Measurements from ENCODE around the gene AFF1.

The AFF1 gene

GRCh38 chr4:86990510-86990909 is 55.7 kb downstream of the AFF1 start:
- Histone ChIP-seq H3K23ac (ENCODE audit: low read length) (no peak overlapping the region), H3K27me3 (ENCODE audit: insufficient read depth, low read length) (no peaks in the 10 kb centered on the region), H2BK12ac (ENCODE audit: low read length) (no peak overlapping the region), H3K79me2 (ENCODE audit: control insufficient read depth, insufficient read depth, low read length, poor library complexity) (no peaks in the 10 kb centered on the region), H2BK5ac (ENCODE audit: low read depth, low read length, poor library complexity) (no peak overlapping the region), H4K8ac (ENCODE audit: low read depth, low read length) (no peak overlapping the region), H4K91ac (ENCODE audit: low read depth, low read length) (no peak overlapping the region), H3K9me3 (ENCODE audit: insufficient read depth, low read depth, low read length) (no peaks in the 10 kb centered on the region), H4K12ac (ENCODE audit: low read depth, low read length) (no peak overlapping the region), H3K4me2 (ENCODE audit: low read length) (no peak overlapping the region), H3K36me3 (ENCODE audit: control insufficient read depth in 1 of 2, insufficient read depth in 2 of 2, low read length in 2 of 2) (no peaks in the 10 kb centered on the region), H3K9ac (ENCODE audit: low read length) (no peak overlapping the region), H2BK120ac (ENCODE audit: insufficient read depth, low read length, poor library complexity) (no peak overlapping the region), H3K18ac (ENCODE audit: low read length) (no peak overlapping the region), H3K4me1 (ENCODE audit: control insufficient read depth in 1 of 2, insufficient read depth in 2 of 2, low read length in 2 of 2) (no peaks in the 10 kb centered on the region), H3K27ac (ENCODE audit: low read depth, low read length) (no peak overlapping the region), H3K79me1 (ENCODE audit: low read length) (no peaks in the 10 kb centered on the region), H3K4me3 (ENCODE audit: low read depth, low read length) (no peak overlapping the region), H3K4ac (ENCODE audit: low read depth, low read length) (no peak overlapping the region), H3K14ac (ENCODE audit: low read length) (no peak overlapping the region), H2AK5ac (ENCODE audit: low read length) (no peak overlapping the region), H2AFZ (ENCODE audit: insufficient read depth, low read length, poor library complexity) (no peak overlapping the region)
- no peak for DNase-seq
- no CpG with 5 or more reads among the region's 3 CpGs for WGBS (ENCODE audit: extremely low coverage, insufficient coverage, insufficient read length)

DNA sequence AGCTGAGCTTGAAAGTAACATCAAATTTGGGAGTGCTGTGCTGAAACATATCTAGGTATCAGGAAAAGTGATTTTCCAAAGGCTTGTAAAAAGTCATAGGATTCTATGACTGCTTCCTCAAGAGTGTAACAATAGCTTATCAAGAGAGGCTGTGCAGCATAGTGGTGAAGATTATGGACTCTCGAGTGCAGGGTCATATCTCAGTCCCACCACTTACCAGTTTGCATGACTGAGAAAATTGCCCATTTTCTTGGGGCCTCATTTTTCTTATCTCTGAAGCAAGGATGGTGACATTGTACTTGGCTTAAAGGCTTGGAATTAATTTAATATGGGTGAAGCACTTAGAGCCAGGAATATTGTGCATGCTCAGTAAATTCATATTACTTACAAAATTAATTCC is 57.2 kb downstream of the AFF1 start:
- H3K14ac ChIP-seq (ENCODE audit: low read length) = no peak overlapping the region
- no peak overlapping the region for H3K9ac ChIP-seq (ENCODE audit: low read length)
- H4K8ac ChIP-seq (ENCODE audit: low read depth, low read length) = no peak overlapping the region
- H3K9me3 ChIP-seq (ENCODE audit: insufficient read depth, low read depth, low read length) = no peaks in the 10 kb centered on the region
- H3K23ac ChIP-seq (ENCODE audit: low read length) = no peak overlapping the region
- no peak overlapping the region for H2AFZ ChIP-seq (ENCODE audit: insufficient read depth, low read length, poor library complexity)
- H2BK120ac ChIP-seq (ENCODE audit: insufficient read depth, low read length, poor library complexity) = no peak overlapping the region
- no peak overlapping the region for H3K4me3 ChIP-seq (ENCODE audit: low read depth, low read length)
- H3K27ac ChIP-seq (ENCODE audit: low read depth, low read length) = no peak overlapping the region
- H2BK12ac ChIP-seq (ENCODE audit: low read length) = no peak overlapping the region
- H3K27me3 ChIP-seq (ENCODE audit: insufficient read depth, low read length) = no peaks in the 10 kb centered on the region
- DNase-seq = no peak
- no peak overlapping the region for H2BK5ac ChIP-seq (ENCODE audit: low read depth, low read length, poor library complexity)
- H3K4ac ChIP-seq (ENCODE audit: low read depth, low read length) = no peak overlapping the region
- H4K91ac ChIP-seq (ENCODE audit: low read depth, low read length) = no peak overlapping the region
- WGBS (ENCODE audit: extremely low coverage, insufficient coverage, insufficient read length) = no CpG with 5 or more reads among the region's 1 CpG
- no peaks in the 10 kb centered on the region for H3K36me3 ChIP-seq (ENCODE audit: control insufficient read depth in 1 of 2, insufficient read depth in 2 of 2, low read length in 2 of 2)
- H4K12ac ChIP-seq (ENCODE audit: low read depth, low read length) = no peak overlapping the region
- no peaks in the 10 kb centered on the region for H3K4me1 ChIP-seq (ENCODE audit: control insufficient read depth in 1 of 2, insufficient read depth in 2 of 2, low read length in 2 of 2)
- no peaks in the 10 kb centered on the region for H3K79me1 ChIP-seq (ENCODE audit: low read length)
- H3K79me2 ChIP-seq (ENCODE audit: control insufficient read depth, insufficient read depth, low read length, poor library complexity) = no peaks in the 10 kb centered on the region
- H2AK5ac ChIP-seq (ENCODE audit: low read length) = no peak overlapping the region
- H3K4me2 ChIP-seq (ENCODE audit: low read length) = no peak overlapping the region
- no peak overlapping the region for H3K18ac ChIP-seq (ENCODE audit: low read length)

DNA sequence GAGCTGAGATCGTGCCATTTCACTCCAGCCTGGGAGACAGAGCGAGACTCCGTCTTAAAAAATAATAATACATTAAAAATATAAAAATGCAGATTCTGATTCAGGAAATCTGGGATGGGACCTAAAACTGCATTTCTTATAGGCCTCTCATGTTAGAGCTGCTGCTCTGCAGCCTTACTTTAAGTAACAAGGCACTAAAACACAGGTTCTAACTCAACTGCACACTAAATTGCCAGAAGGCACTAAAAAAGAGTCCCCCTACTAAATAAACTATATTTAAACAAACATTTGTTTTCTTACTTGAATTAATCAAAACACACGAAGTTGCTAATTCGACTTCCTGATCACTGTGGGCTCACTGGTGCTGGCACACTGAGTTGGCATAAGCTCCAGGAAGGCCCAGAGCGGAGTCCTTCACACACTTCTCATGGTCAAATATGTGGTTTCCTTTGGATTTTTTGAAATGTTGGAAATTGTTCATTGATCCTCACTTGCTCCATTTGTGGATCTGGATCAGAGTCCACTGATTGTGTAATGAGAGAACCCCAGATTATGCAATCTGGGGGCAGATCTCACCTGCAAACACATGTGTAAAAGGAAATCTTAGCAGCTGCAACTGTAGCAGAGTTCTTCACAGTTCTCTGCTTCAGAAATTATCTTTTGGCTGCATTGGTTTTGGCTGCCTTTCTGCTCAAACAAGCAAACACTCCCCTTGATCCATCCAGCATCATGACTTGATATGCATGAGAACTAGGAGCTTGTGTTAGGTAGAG is 59.3 kb downstream of the AFF1 start:
- no peak overlapping the region for H2BK12ac ChIP-seq (ENCODE audit: low read length)
- no peak overlapping the region for H3K23ac ChIP-seq (ENCODE audit: low read length)
- H3K4me1 ChIP-seq (ENCODE audit: control insufficient read depth in 1 of 2, insufficient read depth in 2 of 2, low read length in 2 of 2) = no peaks in the 10 kb centered on the region
- no peak overlapping the region for H3K4me3 ChIP-seq (ENCODE audit: low read depth, low read length)
- no peak overlapping the region for H2AK5ac ChIP-seq (ENCODE audit: low read length)
- no peaks in the 10 kb centered on the region for H3K36me3 ChIP-seq (ENCODE audit: control insufficient read depth in 1 of 2, insufficient read depth in 2 of 2, low read length in 2 of 2)
- no peak overlapping the region for H3K9ac ChIP-seq (ENCODE audit: low read length)
- no peak overlapping the region for H4K91ac ChIP-seq (ENCODE audit: low read depth, low read length)
- H3K4me2 ChIP-seq (ENCODE audit: low read length) = no peak overlapping the region
- H3K14ac ChIP-seq (ENCODE audit: low read length) = no peak overlapping the region
- no peak overlapping the region for H2BK120ac ChIP-seq (ENCODE audit: insufficient read depth, low read length, poor library complexity)
- H3K79me2 ChIP-seq (ENCODE audit: control insufficient read depth, insufficient read depth, low read length, poor library complexity) = no peaks in the 10 kb centered on the region
- no peak overlapping the region for H3K4ac ChIP-seq (ENCODE audit: low read depth, low read length)
- WGBS (ENCODE audit: extremely low coverage, insufficient coverage, insufficient read length) = 100% methylated on average over 2 of the region's 6 CpGs
- H3K9me3 ChIP-seq (ENCODE audit: insufficient read depth, low read depth, low read length) = no peaks in the 10 kb centered on the region
- no peaks in the 10 kb centered on the region for H3K79me1 ChIP-seq (ENCODE audit: low read length)
- no peak overlapping the region for H2BK5ac ChIP-seq (ENCODE audit: low read depth, low read length, poor library complexity)
- H3K18ac ChIP-seq (ENCODE audit: low read length) = no peak overlapping the region
- no peak overlapping the region for H4K12ac ChIP-seq (ENCODE audit: low read depth, low read length)
- no peak overlapping the region for H3K27ac ChIP-seq (ENCODE audit: low read depth, low read length)
- DNase-seq = no peak
- H3K27me3 ChIP-seq (ENCODE audit: insufficient read depth, low read length) = no peaks in the 10 kb centered on the region
- H2AFZ ChIP-seq (ENCODE audit: insufficient read depth, low read length, poor library complexity) = no peak overlapping the region
- no peak overlapping the region for H4K8ac ChIP-seq (ENCODE audit: low read depth, low read length)

DNA sequence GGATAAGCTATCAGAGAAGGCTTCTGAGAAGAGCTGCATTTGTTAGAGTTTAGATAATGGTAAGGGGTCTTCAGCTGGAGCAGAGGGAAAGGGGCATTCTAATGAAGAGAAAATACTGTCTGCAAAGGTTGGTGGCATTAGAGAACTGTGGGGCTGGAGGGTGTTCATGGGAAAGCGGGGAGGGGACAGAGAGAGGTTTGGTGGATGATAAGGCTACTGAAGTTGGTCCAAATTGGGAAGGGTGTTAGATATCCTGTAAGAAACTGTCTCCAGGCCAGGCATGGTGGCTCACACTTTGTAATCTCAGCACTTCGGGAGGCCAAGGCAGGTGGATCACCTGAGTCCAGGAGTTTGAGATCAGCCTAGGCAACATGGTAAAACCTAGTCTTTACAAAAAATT is 59.9 kb downstream of the AFF1 start:
- H2BK5ac ChIP-seq (ENCODE audit: low read depth, low read length, poor library complexity) = no peak overlapping the region
- no peak overlapping the region for H3K4me3 ChIP-seq (ENCODE audit: low read depth, low read length)
- H3K27me3 ChIP-seq (ENCODE audit: insufficient read depth, low read length) = no peaks in the 10 kb centered on the region
- H2AFZ ChIP-seq (ENCODE audit: insufficient read depth, low read length, poor library complexity) = no peak overlapping the region
- no CpG with 5 or more reads among the region's 2 CpGs for WGBS (ENCODE audit: extremely low coverage, insufficient coverage, insufficient read length)
- no peak overlapping the region for H3K4me2 ChIP-seq (ENCODE audit: low read length)
- H4K8ac ChIP-seq (ENCODE audit: low read depth, low read length) = no peak overlapping the region
- no peak overlapping the region for H3K4ac ChIP-seq (ENCODE audit: low read depth, low read length)
- no peak overlapping the region for H2BK12ac ChIP-seq (ENCODE audit: low read length)
- H2AK5ac ChIP-seq (ENCODE audit: low read length) = no peak overlapping the region
- H3K79me1 ChIP-seq (ENCODE audit: low read length) = no peaks in the 10 kb centered on the region
- H3K14ac ChIP-seq (ENCODE audit: low read length) = no peak overlapping the region
- no peak overlapping the region for H4K12ac ChIP-seq (ENCODE audit: low read depth, low read length)
- H3K27ac ChIP-seq (ENCODE audit: low read depth, low read length) = no peak overlapping the region
- no peaks in the 10 kb centered on the region for H3K79me2 ChIP-seq (ENCODE audit: control insufficient read depth, insufficient read depth, low read length, poor library complexity)
- H3K4me1 ChIP-seq (ENCODE audit: control insufficient read depth in 1 of 2, insufficient read depth in 2 of 2, low read length in 2 of 2) = peaks cover 0 to 2% of the 10 kb centered on the region in 2 experiments
- no peaks in the 10 kb centered on the region for H3K36me3 ChIP-seq (ENCODE audit: control insufficient read depth in 1 of 2, insufficient read depth in 2 of 2, low read length in 2 of 2)
- H2BK120ac ChIP-seq (ENCODE audit: insufficient read depth, low read length, poor library complexity) = no peak overlapping the region
- no peak overlapping the region for H3K18ac ChIP-seq (ENCODE audit: low read length)
- DNase-seq = no peak
- H3K9ac ChIP-seq (ENCODE audit: low read length) = no peak overlapping the region
- H3K9me3 ChIP-seq (ENCODE audit: insufficient read depth, low read depth, low read length) = no peaks in the 10 kb centered on the region
- H4K91ac ChIP-seq (ENCODE audit: low read depth, low read length) = no peak overlapping the region
- no peak overlapping the region for H3K23ac ChIP-seq (ENCODE audit: low read length)

Measured in trophoblast cell (in vitro differentiated cells and primary cell).